ENCODE data around the gene PCDHA4. TPM values are rescaled to one million over a fixed set of nuclear protein-coding genes. Genes with fewer than 3 reads are reported as not detected.

PCDHA4 gene
- total and polyA plus RNA-seq, 2 of the 8 experiments (the other 6 are each of a cell fraction or from before 2014, with no cell fraction given) = 3.7 to 5.7 TPM

- Histone ChIP-seq H3K27ac (ENCODE audit: low read depth, low read length) (no peak overlapping the region), H2AFZ (ENCODE audit: low read length) (no peak overlapping the region), H2BK15ac (ENCODE audit: low read length) (no peak overlapping the region), H3K4me2 (ENCODE audit: insufficient read depth in 1 of 2, low read depth in 2 of 2, low read length in 2 of 2) (no peak overlapping the region), H3K9me3 (ENCODE audit: insufficient read depth in 2 of 2, low read depth in 1 of 2, low read length in 1 of 2) (peaks cover 14 to 35% of the 10 kb centered on the region in 2 experiments), H4K20me1 (replicated peaks in 1 of 2; ENCODE audit: control insufficient read depth in 1 of 2, insufficient read depth in 2 of 2, low read length in 2 of 2) (no peaks in the 10 kb centered on the region), H2BK120ac (replicated peaks; ENCODE audit: low read depth, low read length) (no peak overlapping the region), H3K14ac (ENCODE audit: insufficient read length) (no peak overlapping the region), H3K9ac (replicated peaks in 1 of 4; ENCODE audit: extremely low read depth in 1 of 4, low read depth in 3 of 4, low read length in 3 of 4) (no peak overlapping the region), H3K79me1 (ENCODE audit: low read depth, low read length) (no peaks in the 10 kb centered on the region), H3K4me3 (ENCODE audit: extremely low read depth in 1 of 4, insufficient read depth in 2 of 4, low read depth in 3 of 4, low read length in 4 of 4) (no peak overlapping the region), H3K18ac (ENCODE audit: extremely low read depth, low read length) (no peak overlapping the region), H2BK5ac (ENCODE audit: low read depth, low read length) (no peak overlapping the region), H3K23ac (ENCODE audit: insufficient read length) (no peak overlapping the region), H3K36me3 (ENCODE audit: control insufficient read depth in 2 of 4, insufficient read depth in 4 of 4, low read length in 3 of 4) (peaks cover 0 to 3% (median 0%) of the 10 kb centered on the region in 4 experiments; a peak in 1 of 8 replicates), H3K4me1 (replicated peaks in 1 of 4; ENCODE audit: control insufficient read depth in 3 of 4, insufficient read depth in 4 of 4, low read length in 3 of 4) (no peaks in the 10 kb centered on the region), H4K8ac (ENCODE audit: extremely low read depth, insufficient read depth, low read length) (no peak overlapping the region), H3K4ac (replicated peaks; ENCODE audit: insufficient read length, low read depth, low read length) (no peak overlapping the region), H3K79me2 (ENCODE audit: control insufficient read depth in 1 of 2, insufficient read depth in 2 of 2, low read length in 2 of 2) (no peaks in the 10 kb centered on the region), H3K27me3 (replicated peaks in 1 of 4; ENCODE audit: control insufficient read depth in 3 of 4, extremely low read depth in 1 of 4, insufficient read depth in 3 of 4, low read length in 3 of 4) (no peaks in the 10 kb centered on the region), H2BK12ac (ENCODE audit: low read depth, low read length) (no peak overlapping the region), H4K5ac (ENCODE audit: insufficient read length, low read depth, low read length) (no peak overlapping the region), H4K91ac (replicated peaks; ENCODE audit: insufficient read length, low read length) (no peak overlapping the region), H2AK5ac (ENCODE audit: low read depth, low read length) (no peak overlapping the region), H3K23me2 (ENCODE audit: low read depth, low read length) (no peaks in the 10 kb centered on the region), H3K56ac (replicated peaks; ENCODE audit: insufficient read length, low read depth, low read length) (no peak overlapping the region), H2BK20ac (ENCODE audit: low read length) (no peak overlapping the region)
- TF ChIP-seq KDM5A (IDR thresholded peaks at IDR 0.05; ENCODE audit: low read length) (no peak), TEAD4 (IDR thresholded peaks at IDR 0.05; ENCODE audit: low read depth, low read length) (no peak), RFX5 (IDR thresholded peaks at IDR 0.05; ENCODE audit: borderline replicate concordance, low read depth, low read length) (no peak), GTF2F1 (IDR thresholded peaks at IDR 0.05; ENCODE audit: borderline replicate concordance, low read depth, low read length) (no peak), CEBPB (IDR thresholded peaks at IDR 0.05; ENCODE audit: low read depth, low read length) (no peak), CTBP2 (IDR thresholded peaks at IDR 0.05; ENCODE audit: borderline replicate concordance, insufficient read depth, insufficient read length, low read length) (no peak)
- FAIRE-seq (no peak), DNase-seq (ENCODE audit: low read depth in 1 of 2, low spot score in 2 of 2) (no peak)
- CTCF ChIA-PET (ENCODE audit: partially characterized antibody) = interaction anchor here (1.1 to 2.7 kb wide), 2 partner anchors 15 to 51 kb away, joined by 4 to 12 read pairs; partner anchors contain the start of gene PCDHA8
- POLR2A ChIA-PET (ENCODE audit: partially characterized antibody) = no interaction called here
- WGBS, 2 experiments (ENCODE audit: extremely low coverage in 1 of 2, insufficient coverage in 1 of 2, insufficient read length in 1 of 2, insufficient replicate concordance in 2 of 2, low coverage in 1 of 2, low lambda C conversion rate in 2 of 2, missing lambda C conversion rate in 1 of 2) = 91% methylated on average over 2 of the region's 2 CpGs; no CpG with 5 or more reads in 1 of the 2 experiments
These were observed 15.8 kb upstream of the PCDHA4 start for GRCh38 chr5:140791089-140791488.
